HG03039 (cell line): Measurements from ENCODE around the gene PHAX.
A peak's percentile ranks its signal among the peaks of the same experiment; 100 is the strongest.
"Not testable (repeated sequence)": the region's sequence is repeated elsewhere in the genome, so short reads cannot be mapped to it uniquely, and the experiment has no call there.

ENCODE experiments used
- ATAC-seq: cut with Tn5 transposase; IDR thresholded peaks from one replicate; pipeline ENCODE4 v1.9.1; 2021; ENCODE audit warnings: mild to moderate bottlenecking, moderate library complexity; ENCODE audit not compliant: unreplicated experiment

Gene PHAX

GRCh38 chr5:126656401-126657007, 55.8 kb downstream of the PHAX start:
- ATAC-seq: no peak

DNA sequence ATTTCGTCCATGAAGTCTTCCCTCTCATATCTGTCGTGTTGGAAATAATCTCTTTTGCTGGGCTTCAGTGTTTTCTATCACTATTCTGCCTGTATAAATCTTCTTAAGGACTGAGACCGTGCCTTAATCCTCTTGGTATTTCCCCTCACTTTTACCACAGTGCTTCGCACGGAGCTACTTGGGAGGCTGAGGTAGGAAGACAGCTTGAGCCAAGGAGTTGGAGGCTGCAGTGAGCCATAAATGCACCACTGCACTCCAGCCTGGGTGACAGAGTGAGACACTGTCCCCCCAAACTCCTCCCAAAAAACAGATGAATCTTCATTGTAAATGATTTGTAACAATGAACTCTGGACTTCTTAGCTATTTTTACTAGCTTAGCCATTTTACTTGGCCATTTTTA, 57.8 kb downstream of the PHAX start:
- no peak for ATAC-seq

DNA sequence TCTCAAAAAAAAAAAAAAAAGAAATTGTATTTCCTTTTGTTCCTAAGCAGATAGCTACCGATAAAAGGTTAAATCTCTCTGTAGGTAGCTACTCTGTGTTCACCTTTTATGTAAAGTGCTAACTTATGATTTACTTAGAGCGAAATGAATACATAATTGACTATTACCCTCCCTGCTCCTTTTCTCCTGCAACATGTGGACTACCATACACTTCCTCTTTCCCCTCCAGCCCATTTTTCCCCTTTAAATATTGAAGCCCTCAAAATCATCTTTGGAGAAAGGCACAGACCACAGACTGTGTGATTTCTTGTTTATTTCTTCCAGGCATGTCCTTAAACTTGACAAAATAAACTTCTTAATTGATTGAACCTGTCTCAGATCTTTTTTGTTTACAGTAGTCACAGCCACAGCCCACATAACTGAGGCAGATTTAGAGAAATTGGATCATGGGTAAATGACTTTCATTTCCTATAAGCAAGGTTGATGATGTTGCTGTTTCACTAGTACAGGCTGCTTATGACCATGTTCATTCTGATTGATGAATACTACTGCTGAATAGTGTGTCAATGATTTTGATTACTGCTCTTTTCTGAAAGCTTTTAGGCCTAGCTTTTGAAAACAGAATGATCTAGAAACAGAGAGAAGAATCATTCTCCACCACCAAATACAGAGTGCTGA, 59.2 kb downstream of the PHAX start:
- ATAC-seq: no peak

GRCh38 chr5:126664586-126664985, 63.8 kb downstream of the PHAX start:
- ATAC-seq: no peak

GRCh38 chr5:126670109-126670508, 69.4 kb downstream of the PHAX start:
- not testable (repeated sequence) for ATAC-seq

DNA sequence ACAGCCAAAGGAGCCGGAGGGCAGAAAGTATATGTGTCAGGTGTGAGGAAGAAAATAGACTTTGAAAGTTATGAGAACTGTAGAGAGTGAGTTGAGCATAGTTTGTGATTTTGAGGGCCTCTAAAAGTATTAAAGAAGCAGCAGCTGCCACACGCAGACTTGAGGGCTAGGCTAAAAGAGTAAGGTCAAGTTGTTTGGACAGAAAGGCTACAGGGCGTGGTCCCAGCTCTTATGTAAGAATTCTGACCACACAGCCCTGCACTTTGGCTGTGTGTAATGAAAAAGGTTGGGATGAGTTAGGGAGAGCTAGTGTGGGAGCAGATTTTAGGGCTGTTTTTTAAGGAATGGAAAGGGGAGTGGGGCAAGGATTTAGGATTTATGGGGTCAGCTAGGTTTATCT, 70.9 kb downstream of the PHAX start:
- not testable (repeated sequence) for ATAC-seq

GRCh38 chr5:126673477-126673876, 72.7 kb downstream of the PHAX start:
- no peak for ATAC-seq

- no peak for ATAC-seq
These were observed 73.4 kb downstream of the PHAX start for GRCh38 chr5:126674145-126674544.

DNA sequence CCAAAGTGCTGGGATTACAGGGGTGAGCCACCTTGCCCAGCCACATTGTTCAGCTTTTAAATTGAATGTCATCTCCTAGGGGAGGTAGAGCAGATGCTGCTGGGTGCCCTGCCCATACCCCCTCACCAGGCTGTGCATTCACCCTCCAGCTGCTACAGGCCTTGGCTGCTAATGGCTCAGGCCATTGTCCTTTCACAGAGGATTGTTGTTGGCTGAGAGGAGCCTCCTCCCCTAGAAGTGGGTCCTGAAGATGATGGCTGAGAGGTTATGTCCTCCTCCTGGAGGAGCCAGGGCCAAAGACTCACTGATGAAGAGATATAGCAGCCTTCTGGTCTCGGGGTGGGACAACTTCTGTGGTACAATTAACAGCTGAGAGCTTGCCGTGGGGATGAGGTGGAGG, 74.6 kb downstream of the PHAX start:
- ATAC-seq: no peak

DNA sequence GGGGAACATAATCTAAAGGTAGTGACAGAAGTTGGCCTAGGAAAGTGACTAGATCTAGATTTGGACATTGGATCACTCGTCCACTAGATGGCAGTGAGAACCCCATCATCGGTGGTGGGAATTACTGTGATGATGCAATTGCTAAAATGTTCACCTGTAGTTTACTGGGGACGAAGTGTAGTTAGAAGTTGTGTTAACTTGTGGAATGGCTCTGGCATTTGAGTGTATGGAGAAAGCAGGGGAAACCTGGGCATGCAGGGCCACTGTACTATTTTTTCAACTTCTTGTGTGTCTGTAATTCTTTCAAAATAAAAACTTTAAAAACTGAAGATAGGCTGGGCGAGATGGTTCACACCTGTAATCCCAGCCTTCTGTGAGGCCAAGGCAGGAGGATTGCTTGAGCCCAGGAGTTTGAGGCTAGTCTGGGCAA, 75.5 kb downstream of the PHAX start:
- ATAC-seq: peak; percentile 55
